ENCODE results near the gene SNRNP25. TPM values are rescaled to one million over a fixed set of nuclear protein-coding genes. Genes with fewer than 3 reads are reported as not detected.

The SNRNP25 gene
- total RNA-seq, 1 donor from 2014 or later, result 23.0 TPM

- DNase-seq (ENCODE audit: low spot score), result peak; percentile 71
Measured at GRCh38 chr16:41439-42068, 12.1 kb upstream of the SNRNP25 start.

- DNase-seq (ENCODE audit: low spot score), result peak; percentile 81
Measured at GRCh38 chr16:42069-42457, 11.6 kb upstream of the SNRNP25 start.

- peak; percentile 35 for DNase-seq (ENCODE audit: low spot score)
Measured at GRCh38 chr16:42691-43090, 10.9 kb upstream of the SNRNP25 start.

GRCh38 chr16:43294-43693 is 10.3 kb upstream of the SNRNP25 start:
- DNase-seq (ENCODE audit: low spot score), result peak; percentile 5

- peak; percentile 59 for DNase-seq (ENCODE audit: low spot score)
Measured at GRCh38 chr16:44655-45054, 9.0 kb upstream of the SNRNP25 start.

GRCh38 chr16:45454-45853 is 8.2 kb upstream of the SNRNP25 start:
- peak; percentile 8 for DNase-seq (ENCODE audit: low spot score)

GRCh38 chr16:46510-46909 is 7.1 kb upstream of the SNRNP25 start:
- peak; percentile 45 for DNase-seq (ENCODE audit: low spot score)

- peak; percentile 28 for DNase-seq (ENCODE audit: low spot score)
Measured at GRCh38 chr16:47234-47633, 6.4 kb upstream of the SNRNP25 start.

- DNase-seq (ENCODE audit: low spot score), result no peak
Measured at GRCh38 chr16:50769-51591, 2.6 kb upstream of the SNRNP25 start.

- no peak for DNase-seq (ENCODE audit: low spot score)
Measured at GRCh38 chr16:54237-54581, 581 bp downstream of the SNRNP25 start.

- DNase-seq (ENCODE audit: low spot score), result no peak
Measured at GRCh38 chr16:55571-56136, 2.0 kb downstream of the SNRNP25 start.

GRCh38 chr16:56231-56927 is 2.8 kb downstream of the SNRNP25 start:
- no peak for DNase-seq (ENCODE audit: low spot score)

- no peak for DNase-seq (ENCODE audit: low spot score)
Measured at GRCh38 chr16:57711-58110, 4.1 kb downstream of the SNRNP25 start.

- DNase-seq (ENCODE audit: low spot score), result no peak
Measured at GRCh38 chr16:58491-59439, 5.1 kb downstream of the SNRNP25 start.

GRCh38 chr16:59440-60059 is 5.9 kb downstream of the SNRNP25 start:
- DNase-seq (ENCODE audit: low spot score), result no peak

GRCh38 chr16:60166-60565 is 6.5 kb downstream of the SNRNP25 start:
- no peak for DNase-seq (ENCODE audit: low spot score)

GRCh38 chr16:60929-61878 is 7.6 kb downstream of the SNRNP25 start:
- no peak for DNase-seq (ENCODE audit: low spot score)

GRCh38 chr16:61879-62281 is 8.3 kb downstream of the SNRNP25 start:
- no peak for DNase-seq (ENCODE audit: low spot score)

- DNase-seq (ENCODE audit: low spot score), result no peak
Measured at GRCh38 chr16:62283-62967, 8.8 kb downstream of the SNRNP25 start.

Data from mesenteric fat pad (tissue), 1 donor.